NCI-H748 treated with DMSO at 0.1 percent for 48 hours (cell line): ENCODE data around the gene CHODL.

Experiments
- DNase-seq: peaks from one replicate; lab custom pipeline; 2025; lab: John Stamatoyannopoulos, UW

Gene CHODL

DNA sequence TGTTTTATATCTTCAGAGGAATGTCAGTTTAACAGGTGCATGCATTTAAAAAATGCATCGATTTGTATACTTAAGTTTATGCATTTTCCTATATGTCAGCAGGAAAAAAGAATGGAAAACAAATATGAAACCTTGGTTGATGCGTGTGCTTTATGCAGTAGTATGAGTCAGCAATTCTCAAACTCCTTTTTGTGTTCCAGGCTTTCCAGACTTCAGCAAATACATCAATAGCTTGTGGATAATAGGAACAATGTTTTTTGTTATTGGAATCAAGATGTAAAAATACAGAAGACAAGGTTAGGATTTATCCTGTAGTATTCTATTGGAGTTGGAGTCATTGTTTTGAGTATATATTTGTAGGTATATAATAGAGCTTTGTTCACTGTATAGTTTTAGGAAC, 45.2 kb downstream of the CHODL start:
- DNase-seq = no peak

DNA sequence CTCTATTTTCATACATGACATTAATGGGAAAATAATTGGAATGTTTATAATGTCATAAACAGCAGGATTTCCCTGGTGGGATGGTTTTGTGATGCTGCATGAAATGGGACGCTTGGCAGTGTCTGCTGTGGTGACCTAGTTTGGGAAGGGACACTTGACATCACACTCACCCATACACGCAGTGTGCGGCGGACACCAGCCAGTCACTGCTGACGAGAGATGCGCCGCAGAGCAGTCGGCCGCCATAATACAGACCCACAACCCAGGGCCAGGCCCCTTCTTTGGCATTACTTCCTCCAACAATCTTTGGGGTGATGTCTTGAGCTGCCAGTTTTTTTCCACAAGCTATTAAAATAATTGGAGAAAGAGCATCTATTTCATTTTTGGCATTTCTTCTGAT, 49.5 kb downstream of the CHODL start:
- no peak for DNase-seq

DNA sequence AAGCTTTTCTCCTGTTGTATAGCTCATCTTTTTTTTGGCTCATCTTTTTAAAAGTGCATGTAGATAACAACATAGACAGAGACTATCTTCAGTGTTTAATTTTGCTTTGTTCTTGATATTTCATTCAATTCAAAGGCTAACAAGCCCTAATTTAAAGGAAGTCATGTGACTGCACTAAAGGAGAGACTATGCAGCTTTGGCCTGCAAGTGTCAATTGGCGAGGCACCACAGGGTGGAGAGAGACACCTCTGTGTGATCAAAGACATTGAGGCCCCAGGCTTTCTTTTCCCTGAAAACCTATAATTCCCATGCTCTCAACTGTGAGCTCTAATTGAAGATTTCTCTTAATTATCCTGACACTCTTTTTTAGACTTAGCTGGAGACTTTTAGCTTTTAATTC, 53.6 kb downstream of the CHODL start:
- no peak for DNase-seq
